Natural killer cell (primary cell): ENCODE data around the gene FZD1. TPM values are rescaled to one million over a fixed set of nuclear protein-coding genes. Genes with fewer than 3 reads are reported as not detected.

Experiments
- ATAC-seq, 3 donors: fragments of 150-1000 bp in 2 of 3; fragments of 200-7000 bp in 1 of 3; cut with Tn5 transposase; 1 replicate in 1 of 3; 2 replicates in 2 of 3; pipeline ENCODE4 v1.10.0; 2021; ENCODE audit warnings: mild to moderate bottlenecking in 2 of 3, moderate library complexity in 2 of 3
- DNase-seq, 2 donors: peaks; one replicate each; pipeline versions ENCODE4 v3.0.0 to v3.0.0-alpha.2; 2013 to 2021; ENCODE audit warnings: mixed read lengths in 1 of 2
- H3K27ac ChIP-seq: one replicate; pipeline ENCODE4 v1.5.1; 2013; ENCODE audit warnings: mild to moderate bottlenecking, low read length
- H3K27me3 ChIP-seq: one replicate; pipeline ENCODE4 v1.6.1; 2013; ENCODE audit warnings: low read length; ENCODE audit not compliant: control insufficient read depth, insufficient read depth
- H3K36me3 ChIP-seq: one replicate; pipeline ENCODE4 v1.6.1; 2013; ENCODE audit warnings: low read length; ENCODE audit not compliant: control insufficient read depth, insufficient read depth
- H3K4me1 ChIP-seq: one replicate; pipeline ENCODE4 v1.6.1; 2013; ENCODE audit warnings: low read length; ENCODE audit not compliant: control insufficient read depth, insufficient read depth
- H3K4me3 ChIP-seq: one replicate; pipeline ENCODE4 v1.5.1; 2013; ENCODE audit warnings: low read length
- H3K9me3 ChIP-seq: one replicate; pipeline ENCODE4 v1.6.1; 2013; ENCODE audit warnings: low read length; ENCODE audit not compliant: control insufficient read depth, insufficient read depth
- H3K27ac Mint-ChIP-seq, 2 donors: one replicate each; pipeline ENCODE4 v1.8.0; 2022; ENCODE audit warnings: mild to moderate bottlenecking in 2 of 2, mixed read lengths in 2 of 2, moderate library complexity in 1 of 2
- H3K27me3 Mint-ChIP-seq, 2 donors: one replicate each; pipeline ENCODE4 v1.8.0; 2022; ENCODE audit warnings: low read depth in 2 of 2, mixed read lengths in 2 of 2
- H3K36me3 Mint-ChIP-seq: one replicate; pipeline ENCODE4 v1.8.0; 2022; ENCODE audit warnings: mixed read lengths
- H3K4me1 Mint-ChIP-seq, 2 donors: one replicate each; pipeline ENCODE4 v1.8.0; 2022; ENCODE audit warnings: mixed read lengths in 2 of 2
- H3K4me3 Mint-ChIP-seq: one replicate; pipeline ENCODE4 v1.8.0; 2022; ENCODE audit warnings: mild to moderate bottlenecking, moderate library complexity, mixed read lengths
- H3K9me3 Mint-ChIP-seq, 2 donors: one replicate each; pipeline ENCODE4 v1.8.0; 2022; ENCODE audit warnings: mixed read lengths in 2 of 2
- CTCF ChIP-seq: fragments of 200-600 bp; IDR thresholded peaks from one replicate; pipeline ENCODE4 v1.8.0; 2022; ENCODE audit warnings: antibody characterized with exemption
- WGBS: methylation state at CpG from one replicate; pipeline ENCODE4 v1.1.7; 2013; ENCODE audit warnings: missing lambda C conversion rate; ENCODE audit not compliant: insufficient coverage; 5-methylcytosine and 5-hydroxymethylcytosine counted together
- intact Hi-C: fragments of 100-400 bp; cut with micrococcal nuclease; formaldehyde crosslinking; loops from one replicate; pipeline ENCODE4 v1.14.2; 2022
- total RNA-seq, 4 donors: library from RNA; stranded (reverse); fragments of 120-200 nt in 1 of 4; gene quantifications; one replicate each; pipeline versions ENCODE4 v1.2.3 to v1.2.4, GENCODE V29; 2013 to 2022

FZD1 gene
- total RNA-seq, 3 donors from 2014 or later (not counting 1 experiment from before 2014, with no cell fraction given): 0.14 to 0.80 (median 0.65) TPM

- no peak for DNase-seq
- Histone ChIP-seq H3K27ac (no peak overlapping the region), H3K27me3 (no peaks in the 10 kb centered on the region), H3K4me1 (no peaks in the 10 kb centered on the region), H3K4me3 (no peak overlapping the region), H3K9me3 (no peaks in the 10 kb centered on the region), H3K36me3 (no peaks in the 10 kb centered on the region)
- Mint-ChIP-seq H3K36me3 (no peaks in the 10 kb centered on the region), H3K4me1 (no peaks in the 10 kb centered on the region), H3K9me3 (no peaks in the 10 kb centered on the region), H3K27ac (no peak overlapping the region), H3K4me3 (no peak overlapping the region), H3K27me3 (no peaks in the 10 kb centered on the region)
- WGBS: 90% methylated on average over 3 of the region's 3 CpGs
- no peak for TF ChIP-seq CTCF
- intact Hi-C loops: no loop called here
- ATAC-seq: no peak
Measured at GRCh38 chr7:91288208-91288824, 24.1 kb downstream of the FZD1 start.

- Histone ChIP-seq H3K27ac (no peak overlapping the region), H3K4me3 (no peak overlapping the region), H3K36me3 (no peaks in the 10 kb centered on the region), H3K27me3 (no peaks in the 10 kb centered on the region), H3K9me3 (no peaks in the 10 kb centered on the region), H3K4me1 (no peaks in the 10 kb centered on the region)
- Mint-ChIP-seq H3K36me3 (no peaks in the 10 kb centered on the region), H3K4me3 (no peak overlapping the region), H3K9me3 (no peaks in the 10 kb centered on the region), H3K4me1 (no peaks in the 10 kb centered on the region), H3K27ac (no peak overlapping the region), H3K27me3 (no peaks in the 10 kb centered on the region)
- intact Hi-C loops: no loop called here
- TF ChIP-seq CTCF: no peak
- DNase-seq (no peak), ATAC-seq (no peak)
- WGBS: 68% methylated on average over 4 of the region's 5 CpGs
Measured at GRCh38 chr7:91289633-91290254, 25.5 kb downstream of the FZD1 start.

GRCh38 chr7:91291302-91291701, 27.1 kb downstream of the FZD1 start:
- no peak for ATAC-seq
- no peaks in the 10 kb centered on the region for H3K36me3 ChIP-seq
- 94% methylated on average over 3 of the region's 5 CpGs for WGBS
- Mint-ChIP-seq H3K4me1 (no peaks in the 10 kb centered on the region), H3K27me3 (no peaks in the 10 kb centered on the region), H3K4me3 (no peak overlapping the region), H3K9me3 (no peaks in the 10 kb centered on the region), H3K36me3 (no peaks in the 10 kb centered on the region), H3K27ac (no peak overlapping the region)
- H3K27ac ChIP-seq: no peak overlapping the region
- no peaks in the 10 kb centered on the region for H3K27me3 ChIP-seq
- H3K4me3 ChIP-seq: no peak overlapping the region
- DNase-seq: no peak
- no peak for TF ChIP-seq CTCF
- intact Hi-C loops: no loop called here
- no peaks in the 10 kb centered on the region for H3K4me1 ChIP-seq
- no peaks in the 10 kb centered on the region for H3K9me3 ChIP-seq

DNA sequence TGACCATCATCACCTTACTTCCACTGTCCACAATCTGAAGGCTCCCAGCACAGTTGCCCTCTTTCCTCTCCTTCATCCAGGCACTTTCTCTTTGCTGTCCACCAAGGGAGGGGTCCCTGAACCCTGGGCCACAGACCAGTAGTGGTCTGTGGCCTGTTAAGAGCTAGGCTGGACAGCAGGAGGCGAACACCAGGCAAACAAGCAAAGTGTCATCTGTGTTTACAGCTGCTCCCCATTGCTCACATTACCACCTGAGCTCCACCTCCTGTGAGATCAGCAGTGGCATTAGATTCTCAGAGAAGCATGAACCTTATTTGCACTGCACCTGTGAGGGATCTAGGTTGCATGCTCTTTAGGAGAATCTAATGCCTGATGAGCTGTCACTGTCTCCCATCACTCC, 27.7 kb downstream of the FZD1 start:
- H3K4me3 Mint-ChIP-seq: no peak overlapping the region
- Histone ChIP-seq H3K27me3 (no peaks in the 10 kb centered on the region), H3K36me3 (no peaks in the 10 kb centered on the region), H3K4me3 (no peak overlapping the region), H3K9me3 (no peaks in the 10 kb centered on the region), H3K27ac (no peak overlapping the region), H3K4me1 (no peaks in the 10 kb centered on the region)
- no peaks in the 10 kb centered on the region for H3K4me1 Mint-ChIP-seq
- no peak for TF ChIP-seq CTCF
- H3K36me3 Mint-ChIP-seq: no peaks in the 10 kb centered on the region
- DNase-seq (no peak), ATAC-seq (no peak)
- H3K27me3 Mint-ChIP-seq: no peaks in the 10 kb centered on the region
- intact Hi-C loops: no loop called here
- H3K27ac Mint-ChIP-seq: no peak overlapping the region
- WGBS: 67% methylated on average over 1 of the region's 1 CpG
- no peaks in the 10 kb centered on the region for H3K9me3 Mint-ChIP-seq
